Mesothelial cell of epicardium (in vitro differentiated cells): Measurements from ENCODE around the gene NCAPG2. TPM values are rescaled to one million over a fixed set of nuclear protein-coding genes. Genes with fewer than 3 reads are reported as not detected.

ENCODE experiments used
- DNase-seq, 2 experiments: peaks; one replicate each; pipeline ENCODE4 v3.0.0; 2021; ENCODE audit warnings: low spot score in 2 of 2; ENCODE audit not compliant: unreplicated experiment in 2 of 2
- H3K27ac Mint-ChIP-seq: 2 replicates; pipeline ENCODE4 v1.8.0; 2021; ENCODE audit warnings: mixed read lengths
- H3K27me3 Mint-ChIP-seq: 2 replicates; pipeline ENCODE4 v1.8.0; 2021; ENCODE audit warnings: low read depth, mixed read lengths
- H3K36me3 Mint-ChIP-seq: 2 replicates; pipeline ENCODE4 v1.8.0; 2021; ENCODE audit warnings: mixed read lengths
- H3K4me1 Mint-ChIP-seq: 2 replicates; pipeline ENCODE4 v1.8.0; 2021; ENCODE audit warnings: mixed read lengths
- H3K4me3 Mint-ChIP-seq: 2 replicates; pipeline ENCODE4 v1.8.0; 2021; ENCODE audit warnings: mild to moderate bottlenecking, moderate library complexity, mixed read lengths
- H3K9me3 Mint-ChIP-seq: 2 replicates; pipeline ENCODE4 v1.8.0; 2021; ENCODE audit warnings: mixed read lengths
- CTCF ChIP-seq: fragments of 200-600 bp; sonication (generic); IDR thresholded peaks from one replicate; pipeline ENCODE4 v1.5.0; 2021; ENCODE audit warnings: antibody characterized with exemption; ENCODE audit not compliant: unreplicated experiment
- total RNA-seq: library from RNA; stranded (reverse); gene quantifications from 3 replicates; pipeline ENCODE4 v1.2.1, GENCODE V29; 2021

The NCAPG2 gene
- total RNA-seq, 1 donor from 2014 or later = 22.5 TPM

- Mint-ChIP-seq H3K4me1 (peaks cover 11% of the 10 kb centered on the region), H3K27me3 (no peaks in the 10 kb centered on the region), H3K27ac (no peak overlapping the region), H3K9me3 (peaks cover 3% of the 10 kb centered on the region), H3K4me3 (no peak overlapping the region), H3K36me3 (peaks cover 11% of the 10 kb centered on the region)
- no peak for TF ChIP-seq CTCF
- DNase-seq = no peak
Measured at GRCh38 chr7:158651968-158652565, 52.5 kb downstream of the NCAPG2 start.

GRCh38 chr7:158650821-158651225, 53.8 kb downstream of the NCAPG2 start:
- no peak for DNase-seq
- no peaks in the 10 kb centered on the region for H3K27me3 Mint-ChIP-seq
- peaks cover 5% of the 10 kb centered on the region for H3K36me3 Mint-ChIP-seq
- H3K9me3 Mint-ChIP-seq = peaks cover 3% of the 10 kb centered on the region
- peaks cover 11% of the 10 kb centered on the region for H3K4me1 Mint-ChIP-seq
- no peak for TF ChIP-seq CTCF
- peak overlapping the region; percentile 72 for H3K27ac Mint-ChIP-seq
- H3K4me3 Mint-ChIP-seq = no peak overlapping the region

DNA sequence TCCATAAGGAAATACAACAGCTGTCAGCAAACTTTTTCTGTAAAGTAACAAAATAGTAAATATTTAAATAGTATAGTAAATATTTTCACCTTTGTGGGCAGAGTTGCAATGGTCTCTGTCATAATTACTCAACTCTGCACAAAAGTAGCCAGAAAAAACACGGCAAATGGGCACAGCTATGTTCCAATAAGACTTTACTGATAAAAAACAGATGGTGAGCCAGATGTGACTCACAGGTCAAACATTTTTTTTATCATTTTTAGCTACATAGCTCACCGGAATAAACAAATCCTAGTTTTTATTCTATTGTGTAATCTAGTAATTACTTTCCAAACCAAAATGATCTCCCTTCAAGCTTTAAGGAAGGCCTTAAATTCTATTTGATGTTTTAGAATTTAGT, 55.3 kb downstream of the NCAPG2 start:
- Mint-ChIP-seq H3K9me3 (peaks cover 3% of the 10 kb centered on the region), H3K27ac (peak overlapping the region; percentile 85)
- no peak for DNase-seq

GRCh38 chr7:158648787-158649186, 55.8 kb downstream of the NCAPG2 start:
- no peak for DNase-seq
- no peak for TF ChIP-seq CTCF
- H3K27ac Mint-ChIP-seq = peak overlapping the region; percentile 85
- no peaks in the 10 kb centered on the region for H3K27me3 Mint-ChIP-seq
- H3K4me3 Mint-ChIP-seq = no peak overlapping the region
- peaks cover 2% of the 10 kb centered on the region for H3K36me3 Mint-ChIP-seq
- peaks cover 3% of the 10 kb centered on the region for H3K9me3 Mint-ChIP-seq
- H3K4me1 Mint-ChIP-seq = peaks cover 11% of the 10 kb centered on the region

More for the DNA sequence above, 55.3 kb downstream of the NCAPG2 start:
- Mint-ChIP-seq H3K4me3 (no peak overlapping the region), H3K4me1 (peaks cover 11% of the 10 kb centered on the region), H3K27me3 (no peaks in the 10 kb centered on the region), H3K36me3 (peaks cover 2% of the 10 kb centered on the region)
- no peak for TF ChIP-seq CTCF

- TF ChIP-seq CTCF = no peak
- peaks cover 11% of the 10 kb centered on the region for H3K4me1 Mint-ChIP-seq
Measured at GRCh38 chr7:158648168-158648567, 56.4 kb downstream of the NCAPG2 start.

GRCh38 chr7:158647475-158647792, 57.2 kb downstream of the NCAPG2 start:
- no peak overlapping the region for H3K4me3 Mint-ChIP-seq
- H3K9me3 Mint-ChIP-seq = peaks cover 3% of the 10 kb centered on the region
- H3K27me3 Mint-ChIP-seq = no peaks in the 10 kb centered on the region
- H3K36me3 Mint-ChIP-seq = peaks cover 3% of the 10 kb centered on the region
- H3K4me1 Mint-ChIP-seq = peaks cover 11% of the 10 kb centered on the region
- DNase-seq = no peak
- no peak overlapping the region for H3K27ac Mint-ChIP-seq
- TF ChIP-seq CTCF = no peak

More at GRCh38 chr7:158648168-158648567, 56.4 kb downstream of the NCAPG2 start:
- Mint-ChIP-seq H3K9me3 (peaks cover 3% of the 10 kb centered on the region), H3K36me3 (peaks cover 2% of the 10 kb centered on the region), H3K27ac (no peak overlapping the region), H3K27me3 (no peaks in the 10 kb centered on the region), H3K4me3 (no peak overlapping the region)
- no peak for DNase-seq
